K562 (cell line): ENCODE data around the gene H3-3A. TPM values are rescaled to one million over a fixed set of nuclear protein-coding genes. Genes with fewer than 3 reads are reported as not detected.

ENCODE experiments used
- BMI1 ChIP-seq: fragments of 150-350 bp; IDR thresholded peaks from 2 replicates; pipeline ENCODE4 v1.6.1; 2014; ENCODE audit warnings: low read length
- CBFB ChIP-seq: sonication (generic); formaldehyde crosslinking; IDR thresholded peaks from 2 replicates; pipeline ENCODE4 v1.4.0; 2020; ENCODE audit warnings: mild to moderate bottlenecking, missing genetic modification reagents
- CGGBP1 ChIP-seq: fragments of 250-450 bp; sonication (Bioruptor Pico); IDR thresholded peaks from 2 replicates; pipeline ENCODE4 v1.9.0; 2021; ENCODE audit warnings: mild to moderate bottlenecking
- DEAF1 ChIP-seq: fragments of 450-650 bp; formaldehyde crosslinking; IDR thresholded peaks from 2 replicates; pipeline ENCODE4 v1.4.0; 2020; ENCODE audit warnings: mild to moderate bottlenecking, moderate library complexity
- ETS1 ChIP-seq: conservative IDR thresholded peaks from 2 replicates; pipeline ENCODE4 v1.6.1; 2011; ENCODE audit warnings: low read depth, mild to moderate bottlenecking, low read length; ENCODE audit not compliant: control insufficient read depth
- EZH2 ChIP-seq: IDR thresholded peaks from 2 replicates; pipeline ENCODE4 v1.6.1; 2012; ENCODE audit warnings: low read depth, mild to moderate bottlenecking, inconsistent platforms, low read length, borderline replicate concordance
- FOXM1 ChIP-seq, 2 experiments: fragments of 450-650 bp in 1 of 2; sonication (generic) in 1 of 2; formaldehyde crosslinking in 1 of 2; IDR thresholded peaks; 2 replicates each; pipeline versions ENCODE4 v1.6.1 to v1.9.0; 2017 to 2022; ENCODE audit warnings: low read depth in 2 of 2, mild to moderate bottlenecking in 2 of 2, missing genetic modification reagents in 1 of 2, moderate library complexity in 1 of 2
- HSF4 ChIP-seq: fragments of 250-450 bp; sonication (Bioruptor Pico); IDR thresholded peaks from 2 replicates; pipeline ENCODE4 v2.1.2; 2022; ENCODE audit warnings: mild to moderate bottlenecking, moderate library complexity, borderline replicate concordance
- KDM1A ChIP-seq, 2 experiments: fragments of 450-650 bp; IDR thresholded peaks; 2 replicates each; pipeline ENCODE4 v1.6.1; 2016; ENCODE audit warnings: mild to moderate bottlenecking in 2 of 2
- MCM2 ChIP-seq: fragments of 450-650 bp; IDR thresholded peaks from 2 replicates; pipeline ENCODE4 v1.6.1; 2017; ENCODE audit warnings: low read depth, mild to moderate bottlenecking
- MCM7 ChIP-seq, 2 experiments: fragments of 450-650 bp; IDR thresholded peaks; 2 replicates each; pipeline ENCODE4 v1.6.1; 2016 to 2018
- NR2F6 ChIP-seq: fragments of 450-650 bp; formaldehyde crosslinking; IDR thresholded peaks from 2 replicates; pipeline ENCODE4 v1.4.0; 2020; ENCODE audit warnings: mild to moderate bottlenecking
- PCBP2 ChIP-seq: fragments of 200-400 bp; formaldehyde crosslinking; IDR thresholded peaks from 2 replicates; pipeline ENCODE4 v1.6.1; 2018; ENCODE audit warnings: low read length, low read depth, mild to moderate bottlenecking, moderate library complexity; ENCODE audit not compliant: poor library complexity, severe bottlenecking
- RBM22 ChIP-seq: fragments of 200-400 bp; formaldehyde crosslinking; IDR thresholded peaks from 2 replicates; pipeline ENCODE4 v1.6.1; 2018; ENCODE audit warnings: low read length, low read depth; ENCODE audit not compliant: poor library complexity, severe bottlenecking
- RHOXF2B ChIP-seq: fragments of 250-450 bp; sonication (Bioruptor Pico); conservative IDR thresholded peaks from 2 replicates; pipeline ENCODE4 v1.5.1; 2021
- SIRT6 ChIP-seq: IDR thresholded peaks from one replicate; pipeline ENCODE4 v1.6.1; 2012; ENCODE audit warnings: low read depth, mild to moderate bottlenecking, control low read depth, inconsistent platforms, low read length, moderate library complexity
- SMAD3 ChIP-seq: fragments of 450-650 bp; formaldehyde crosslinking; conservative IDR thresholded peaks from 2 replicates; pipeline ENCODE4 v1.4.0; 2020; ENCODE audit warnings: mild to moderate bottlenecking
- TARDBP ChIP-seq: fragments of 450-650 bp; IDR thresholded peaks from 2 replicates; pipeline ENCODE4 v1.6.1; 2016
- TEAD2 ChIP-seq: fragments of 450-650 bp; IDR thresholded peaks from 2 replicates; pipeline ENCODE4 v1.6.1; 2016; ENCODE audit warnings: missing genetic modification characterization, control low read depth, missing compliant biosample characterization
- TRIM25 ChIP-seq: fragments of 450-650 bp; IDR thresholded peaks from 2 replicates; pipeline ENCODE4 v1.7.0; 2016; ENCODE audit warnings: borderline replicate concordance
- ZNF398 ChIP-seq: fragments of 250-450 bp; sonication (Bioruptor Pico); IDR thresholded peaks from 2 replicates; pipeline ENCODE4 v1.8.0; 2021; ENCODE audit warnings: moderate library complexity, mild to moderate bottlenecking, inconsistent platforms
- polyA plus RNA-seq, 8 experiments: library from polyadenylated mRNA; depleted of rRNA in 4 of 8; stranded (reverse) in 5 of 8; unstranded in 3 of 8; fragments of >200 nt; fragmentation: Nextera tagmentation in 2 of 8; fragmentation: Illumina TruSeq in 1 of 8; extraction: Ambion mirVana in 2 of 8; extraction: Trizol in 1 of 8; gene quantifications; 2 replicates each; pipeline versions ENCODE4 v1.2.1 to v1.2.3, GENCODE V29; 2011 to 2014; ENCODE audit warnings: inconsistent platforms in 1 of 8, missing spikeins in 1 of 8
- total RNA-seq, 7 experiments: library from RNA; depleted of rRNA in 6 of 7; stranded (reverse); fragments of >200 nt in 6 of 7; fragmentation: Illumina TruSeq in 2 of 7; extraction: Trizol in 2 of 7; gene quantifications; 2 replicates each; pipeline versions ENCODE4 v1.2.1 to v1.2.3, GENCODE V29; 2011 to 2021; ENCODE audit warnings: low replicate concordance in 1 of 7

The H3-3A gene
- total and polyA plus RNA-seq, 9 of the 15 experiments (the other 6 are each of a cell fraction or from before 2014, with no cell fraction given) = 426 to 1,083 (median 591) TPM

- TF ChIP-seq ETS1 (peak; percentile 85), RHOXF2B (CRISPR knock-in tag) (no peak), HSF4 (CRISPR knock-in tag) (no peak), CBFB (CRISPR knock-in tag) (no peak), MCM2 (no peak), NR2F6 (CRISPR knock-in tag) (no peak), DEAF1 (CRISPR knock-in tag) (no peak), ZNF398 (CRISPR knock-in tag) (no peak), MCM7 (IDR thresholded peaks at IDR 0.05) (no peak), BMI1 (no peak), SIRT6 (no peak), CGGBP1 (CRISPR knock-in tag) (no peak), SMAD3 (CRISPR knock-in tag) (no peak; the same call in 1 of the 2 replicates), PCBP2 (no peak), KDM1A (IDR thresholded peaks at IDR 0.05) (peak; percentile 95 to 96), TEAD2 (tag) (no peak), TARDBP (no peak), TRIM25 (no peak), RBM22 (no peak), EZH2 (no peak), FOXM1 (IDR thresholded peaks at IDR 0.05; ENCODE audit: low read depth) (peak; percentile 94), FOXM1 (CRISPR knock-in tag; IDR thresholded peaks at IDR 0.05; ENCODE audit: low read depth) (no peak)
Observed at GRCh38 chr1:226111098-226111882, 48.8 kb downstream of the H3-3A start (continued).
